Endometrial microvascular endothelial cells (primary cell): ENCODE data around the gene TMEM270. TPM values are rescaled to one million over a fixed set of nuclear protein-coding genes. Genes with fewer than 3 reads are reported as not detected.
"Not testable (repeated sequence)": the region's sequence is repeated elsewhere in the genome, so short reads cannot be mapped to it uniquely, and the experiment has no call there.

ENCODE experiments used
- in situ Hi-C: cut with HindIII; loops from 2 replicates; pipeline ENCODE4 v1.10.0; 2017; ENCODE audit warnings: low sequenced_read_pairs, low pct_unique_long_range_greater_than_20kb; ENCODE audit errors: inconsistent ontology term
- total RNA-seq: library from RNA; depleted of rRNA; stranded (reverse); fragments of >200 nt; gene quantifications from one replicate; pipeline ENCODE4 v1.2.3, GENCODE V29; 2015; ENCODE audit errors: inconsistent ontology term

Gene TMEM270, protein sequence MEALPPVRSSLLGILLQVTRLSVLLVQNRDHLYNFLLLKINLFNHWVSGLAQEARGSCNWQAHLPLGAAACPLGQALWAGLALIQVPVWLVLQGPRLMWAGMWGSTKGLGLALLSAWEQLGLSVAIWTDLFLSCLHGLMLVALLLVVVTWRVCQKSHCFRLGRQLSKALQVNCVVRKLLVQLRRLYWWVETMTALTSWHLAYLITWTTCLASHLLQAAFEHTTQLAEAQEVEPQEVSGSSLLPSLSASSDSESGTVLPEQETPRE
- not detected for total RNA-seq

DNA sequence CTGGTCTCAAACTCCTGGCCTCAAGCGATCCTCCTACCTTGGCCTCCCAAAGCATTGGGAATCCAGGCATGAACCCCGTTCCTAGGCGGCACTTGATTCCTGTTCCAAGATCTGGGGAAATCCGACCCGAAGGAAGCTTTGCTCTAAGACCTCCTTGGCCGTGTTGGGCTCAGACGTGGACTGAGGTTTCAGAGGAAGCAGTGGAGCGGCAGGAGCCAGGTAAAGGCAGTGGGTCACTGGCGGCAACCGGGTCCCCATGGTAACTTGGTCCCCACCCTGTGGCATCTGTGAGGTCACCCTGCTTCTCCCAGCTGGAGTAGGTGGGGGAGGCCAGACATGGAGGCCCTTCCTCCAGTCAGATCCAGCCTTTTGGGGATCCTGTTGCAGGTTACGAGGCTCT is at the start of gene TMEM270:
TSS of gene TMEM270 (plus strand) at position 301 of the 400 bp plus-strand sequence. CDS start at position 337, 36 bp downstream.
- in situ Hi-C loops: loop anchor here (25.0 kb wide), 1 partner anchor 326 kb away; no protein-coding TSS in a partner anchor

DNA sequence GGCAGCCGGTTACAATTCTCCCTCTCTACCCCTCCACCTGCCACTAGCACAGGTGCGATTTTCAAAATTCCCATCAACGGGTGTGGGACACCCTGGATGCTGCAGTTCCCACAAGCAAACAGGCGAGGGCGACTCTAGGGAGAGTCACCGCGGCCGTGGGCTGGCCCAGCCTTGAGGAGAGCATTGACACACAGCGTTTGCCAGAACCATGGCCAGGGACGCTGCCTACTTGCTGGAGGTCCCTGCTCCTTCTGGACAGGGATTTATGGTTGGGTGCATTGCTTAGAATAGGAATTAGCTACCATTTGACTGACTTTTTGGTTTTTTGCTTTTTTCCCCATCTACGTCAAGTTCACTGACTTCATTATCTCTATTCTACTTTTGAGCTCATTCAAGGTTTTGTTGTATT is 49.2 kb upstream of the TMEM270 start:
- in situ Hi-C loops: no loop called here

DNA sequence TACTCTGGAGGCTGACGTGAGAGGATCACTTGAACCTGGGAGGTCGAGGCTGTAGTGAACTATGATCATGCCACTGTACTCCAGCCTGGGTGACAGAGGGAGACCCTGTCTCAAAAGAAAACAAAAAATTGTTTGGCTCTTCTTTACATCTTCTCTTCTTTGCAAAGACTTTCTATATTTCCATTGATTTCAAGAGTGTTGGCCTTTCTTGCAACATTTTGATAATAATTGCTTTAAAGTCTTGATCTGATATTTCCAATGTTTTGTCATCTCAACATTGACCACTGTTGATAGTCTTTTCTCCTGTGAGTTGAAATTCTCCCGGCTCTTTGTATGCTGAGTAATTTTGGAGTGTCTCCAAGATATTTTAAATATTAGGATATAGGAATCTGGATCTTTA is 48.0 kb upstream of the TMEM270 start:
- in situ Hi-C loops: no loop called here

DNA sequence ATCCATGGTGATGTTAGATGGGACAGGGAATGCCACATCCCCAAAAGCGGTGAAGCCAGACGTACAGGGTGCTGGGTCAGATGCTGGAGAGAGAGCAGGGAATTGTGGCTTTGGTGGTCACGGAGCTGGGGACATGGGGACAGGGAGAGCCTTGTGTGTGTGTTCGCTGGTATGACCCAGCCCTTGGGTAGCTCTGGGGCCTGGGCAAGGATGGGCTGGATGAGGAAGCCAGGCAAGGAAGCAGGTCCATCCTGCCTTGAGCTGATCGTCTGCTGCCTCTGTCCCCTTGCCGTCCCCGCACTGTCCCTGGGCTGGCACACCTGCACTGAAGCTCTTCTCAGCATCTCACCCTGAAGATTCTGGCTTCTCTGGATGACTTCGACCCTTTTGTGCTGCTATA is 45.5 kb upstream of the TMEM270 start:
- in situ Hi-C loops: no loop called here

DNA sequence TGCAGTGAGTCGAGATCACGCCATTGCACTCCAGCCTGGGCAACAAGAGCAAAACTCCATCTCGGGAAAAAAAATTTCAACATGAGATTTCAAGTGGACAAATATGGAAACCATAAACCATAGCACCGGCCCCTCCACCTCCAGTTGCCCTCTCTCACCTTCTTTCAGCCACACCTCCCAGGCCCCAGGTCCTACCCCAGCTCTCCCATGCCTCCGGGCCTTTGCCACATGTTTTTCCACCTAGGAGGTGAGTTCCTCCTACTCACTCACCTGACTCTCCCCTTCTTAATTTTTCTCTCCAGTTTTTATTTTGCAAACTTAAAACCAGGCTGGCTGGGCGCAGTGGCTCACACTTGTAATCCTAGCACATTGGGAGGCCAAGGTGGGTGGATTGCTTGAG is 43.8 kb upstream of the TMEM270 start:
- in situ Hi-C loops: no loop called here

DNA sequence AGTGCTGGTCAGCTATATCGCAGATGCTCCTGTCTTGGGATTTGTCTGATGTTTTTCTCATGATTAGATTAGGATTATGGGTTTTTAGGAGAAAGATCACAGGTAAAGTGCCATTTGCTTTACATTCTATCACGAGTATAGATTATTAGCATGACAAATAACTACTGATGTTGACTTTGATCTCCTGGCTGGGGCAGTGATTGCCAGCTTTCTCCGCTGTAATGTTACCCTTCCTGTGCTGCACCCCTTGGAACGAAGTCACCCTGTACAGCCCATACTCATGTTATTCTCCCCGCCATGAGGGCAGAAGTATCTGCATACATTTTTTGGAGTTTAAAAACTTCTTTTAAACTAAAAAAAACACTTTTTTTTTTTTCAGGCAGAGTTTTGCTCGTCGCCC is 40.9 kb upstream of the TMEM270 start:
- in situ Hi-C loops: no loop called here

DNA sequence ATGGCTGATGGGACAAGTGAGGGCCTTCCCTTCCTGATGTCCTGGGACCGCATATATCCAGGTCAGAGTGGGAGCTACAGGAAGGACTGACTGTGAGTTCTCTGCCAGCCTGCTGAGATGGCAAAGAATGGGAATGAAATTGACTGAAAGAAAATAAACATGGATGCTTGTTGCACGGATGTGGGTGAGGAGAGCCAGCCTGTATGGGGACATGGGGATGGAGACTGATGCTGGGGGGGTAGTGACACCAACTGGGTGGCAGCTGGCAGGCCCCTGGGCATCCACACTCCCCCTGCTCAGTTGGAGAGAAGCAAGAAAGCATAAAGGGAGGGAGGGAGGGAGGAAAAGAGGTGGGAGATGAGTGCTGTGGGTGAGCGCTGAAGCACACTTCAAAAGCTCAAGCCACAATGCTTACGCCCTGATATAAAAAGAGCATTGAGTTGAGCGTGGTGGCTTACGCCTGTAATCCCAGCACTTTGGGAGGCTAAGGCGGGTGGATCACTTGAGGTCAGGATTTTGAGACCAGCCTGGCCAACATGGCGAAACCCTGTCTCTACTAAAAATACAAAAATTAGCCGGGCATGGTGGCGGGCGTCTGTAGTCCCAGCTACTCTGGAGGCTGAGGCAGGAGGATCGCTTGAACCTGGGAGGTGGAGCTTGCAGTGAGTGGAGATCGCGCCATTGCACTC is 39.2 kb upstream of the TMEM270 start:
- in situ Hi-C loops: not testable (repeated sequence)

DNA sequence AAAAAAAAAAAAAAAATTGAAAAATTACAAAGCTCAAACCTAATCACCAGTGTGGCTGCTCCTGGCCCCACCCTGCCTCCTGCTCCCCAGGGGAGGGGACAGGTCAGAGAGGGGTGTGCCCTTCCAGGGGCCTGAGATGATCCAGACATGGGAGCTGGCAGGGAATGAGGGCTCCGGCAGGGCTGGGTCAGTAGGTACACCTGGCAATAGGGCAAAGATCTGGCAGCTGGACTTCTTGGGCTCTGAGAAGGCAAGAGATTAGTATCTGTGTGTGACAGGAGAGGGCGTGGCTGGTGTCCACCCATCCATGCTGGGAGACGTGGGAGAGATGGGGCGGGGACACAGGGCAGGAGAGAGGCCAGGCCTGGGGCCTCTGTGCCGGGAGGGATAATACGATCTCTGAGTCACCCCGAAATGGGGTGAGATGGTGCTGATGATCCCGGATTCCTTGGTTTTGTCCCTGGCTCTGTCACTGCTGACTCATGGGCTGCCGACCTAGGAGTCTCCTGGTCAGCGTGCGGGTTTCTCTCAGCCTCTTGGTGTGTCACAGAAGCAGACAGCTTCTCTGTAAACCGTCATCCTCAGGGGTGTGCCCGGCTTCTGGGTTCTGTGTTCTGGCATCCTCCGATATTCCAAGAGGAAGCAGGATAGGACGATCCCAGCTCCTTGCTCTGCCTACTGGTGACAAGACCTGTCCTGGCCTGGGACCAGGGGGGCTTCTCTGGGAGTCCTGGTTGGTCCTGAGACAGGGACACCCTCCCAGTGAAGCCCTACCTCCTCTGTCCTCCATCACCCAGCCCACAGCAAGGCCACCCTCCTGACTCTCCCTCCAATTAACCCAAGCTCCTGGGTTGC is 38.4 kb upstream of the TMEM270 start:
- in situ Hi-C loops: no loop called here

DNA sequence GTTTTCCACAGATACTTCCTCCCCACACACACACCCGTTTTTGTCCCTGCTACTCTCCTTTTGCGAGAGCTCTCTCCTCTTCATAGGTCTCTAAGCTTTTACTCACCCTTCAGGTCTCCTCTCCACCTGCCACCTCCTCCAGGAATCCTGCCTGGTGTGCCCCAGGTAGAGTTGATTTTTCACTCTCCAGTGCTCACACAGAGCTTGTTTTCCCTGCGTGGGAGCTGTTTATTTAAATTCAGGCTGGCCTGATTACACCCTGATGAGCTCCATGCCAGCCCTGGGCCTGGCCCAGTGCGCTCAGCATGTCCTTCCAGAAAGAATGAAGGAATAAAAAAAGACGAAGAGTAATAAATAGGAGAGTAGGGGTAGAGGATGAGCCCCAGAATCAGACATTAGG is 37.7 kb upstream of the TMEM270 start:
- in situ Hi-C loops: no loop called here

DNA sequence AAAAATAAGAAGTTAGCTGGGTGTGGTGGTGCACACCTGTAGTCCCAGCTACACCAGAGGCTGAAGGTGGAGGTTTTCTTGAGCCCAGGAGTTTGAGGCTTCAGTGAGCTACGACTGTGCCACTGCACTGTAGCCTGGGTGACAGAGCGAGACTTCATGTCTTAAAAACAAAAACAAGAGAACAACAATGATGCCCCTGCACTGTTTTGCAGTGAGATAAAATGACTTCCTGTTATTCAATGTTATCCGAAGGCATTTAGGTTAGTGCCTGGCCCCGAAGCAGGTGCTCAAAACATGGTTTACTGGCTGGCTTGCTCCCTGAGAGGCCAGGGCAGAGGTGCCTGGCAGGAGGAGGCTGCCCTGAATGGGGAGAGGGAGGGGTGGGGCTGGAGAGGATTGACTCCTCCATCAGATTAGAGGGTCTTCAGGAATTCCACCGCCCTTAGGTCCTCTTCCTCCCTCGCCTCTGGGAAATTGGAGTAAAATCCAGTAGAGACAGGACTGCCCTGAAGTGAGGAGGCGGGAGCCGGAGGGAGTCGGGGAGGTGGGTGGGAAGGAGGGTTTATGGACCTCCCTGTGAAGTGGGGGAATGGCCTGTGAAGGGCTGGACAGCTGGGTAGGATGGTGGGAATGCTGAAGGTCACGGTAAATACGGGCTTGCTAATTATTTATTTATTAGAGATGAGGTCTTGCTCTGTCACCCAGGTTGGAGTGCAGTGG is 36.9 kb upstream of the TMEM270 start:
- in situ Hi-C loops: no loop called here

DNA sequence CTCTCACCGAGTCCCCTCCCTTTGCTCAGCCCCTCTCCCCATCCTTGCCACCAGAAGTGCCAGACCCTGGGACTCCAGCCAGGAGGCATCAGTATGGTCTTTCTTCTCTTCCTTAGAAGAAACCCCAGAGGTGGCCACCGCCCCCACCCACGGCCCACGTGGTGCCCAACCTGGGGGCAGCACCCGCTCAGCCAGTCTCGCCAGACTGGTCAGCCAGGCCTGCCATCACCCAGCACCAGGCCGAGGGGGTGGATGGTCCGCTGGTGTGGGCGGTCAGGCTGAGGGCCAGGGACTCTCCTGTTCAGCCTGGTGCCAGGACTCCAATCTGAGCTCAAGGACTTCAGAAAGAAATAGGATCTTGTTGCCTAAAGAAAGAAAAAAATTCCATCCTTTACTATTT is 36.0 kb upstream of the TMEM270 start:
- in situ Hi-C loops: no loop called here

DNA sequence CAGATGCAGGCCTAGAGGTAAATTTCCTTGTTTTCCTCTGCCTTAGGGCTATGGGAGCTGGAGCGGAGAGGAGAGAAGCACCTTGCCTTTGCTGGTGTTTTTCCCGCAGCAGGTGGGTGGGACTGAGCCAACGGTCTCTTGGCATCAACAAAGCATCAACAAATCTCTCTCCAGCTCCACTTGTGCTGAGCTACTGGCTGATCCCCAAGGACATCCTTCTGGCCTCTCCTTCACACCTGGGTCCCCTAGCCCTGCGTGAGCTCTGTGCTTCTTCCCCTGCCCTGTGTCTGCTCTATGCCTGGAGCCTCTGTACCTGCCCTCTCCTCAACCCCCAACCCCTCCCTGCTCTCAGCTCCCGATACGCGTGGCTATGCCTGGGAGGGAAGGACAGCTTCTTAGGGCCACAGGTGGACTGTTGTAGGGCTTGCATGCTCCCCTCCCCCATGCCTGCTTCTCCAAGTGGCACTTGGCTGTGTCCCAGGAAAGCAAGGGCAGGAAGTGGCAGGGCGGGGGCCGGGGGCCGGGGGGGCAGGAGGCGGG is 33.3 kb upstream of the TMEM270 start:
- in situ Hi-C loops: no loop called here

DNA sequence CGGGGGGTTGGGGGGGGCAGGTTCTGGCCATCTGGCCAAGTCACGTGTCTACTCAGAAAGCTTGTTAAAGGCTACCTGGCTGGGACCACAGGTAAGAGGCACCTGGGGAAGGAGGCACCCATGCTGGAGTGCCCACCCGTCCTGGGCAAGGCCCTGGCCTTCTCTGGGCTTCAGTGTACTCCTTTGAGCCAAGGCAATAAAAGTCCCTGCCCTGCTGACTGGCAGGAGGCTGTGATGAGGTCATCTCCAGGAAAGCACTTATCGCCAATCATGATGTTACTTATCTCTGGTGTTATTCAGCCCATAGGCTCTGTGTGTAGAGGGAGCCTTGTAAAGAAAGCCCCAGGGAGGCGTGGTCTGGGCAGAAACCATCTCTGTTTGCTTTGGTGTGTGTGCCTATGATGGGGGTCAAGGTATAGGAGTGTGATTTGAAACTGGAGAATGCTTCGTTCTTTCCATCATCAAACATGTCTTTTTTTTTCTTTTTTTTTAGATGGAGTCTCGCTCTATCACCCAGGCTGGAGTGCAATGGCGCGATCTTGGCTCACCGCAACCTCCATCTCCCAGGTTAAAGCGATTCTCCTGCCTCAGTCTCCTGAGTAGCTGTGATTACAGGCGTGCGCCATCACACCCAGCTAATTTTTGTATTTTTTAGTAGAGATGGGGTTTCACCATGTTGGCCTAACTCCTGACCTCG is 32.7 kb upstream of the TMEM270 start:
- in situ Hi-C loops: no loop called here

DNA sequence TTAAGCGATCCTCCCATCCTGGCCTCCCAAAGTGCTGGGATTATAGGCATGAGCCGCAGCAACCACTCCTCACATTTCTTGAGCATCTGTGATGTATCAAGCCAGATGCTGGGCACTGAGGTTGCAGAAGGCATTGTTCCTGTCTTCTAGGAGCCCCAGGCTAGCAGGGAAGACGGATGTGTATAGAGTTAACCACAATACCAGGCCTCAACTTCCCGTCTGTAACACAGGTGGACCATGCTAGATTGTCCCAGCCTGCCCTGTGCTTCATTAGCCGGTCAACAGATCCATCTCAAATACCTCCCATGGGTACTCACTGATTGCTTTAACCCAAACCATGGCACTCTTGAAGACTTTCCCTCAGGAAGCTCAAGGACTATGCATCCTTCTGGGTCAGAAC is 32.0 kb upstream of the TMEM270 start:
- in situ Hi-C loops: no loop called here

DNA sequence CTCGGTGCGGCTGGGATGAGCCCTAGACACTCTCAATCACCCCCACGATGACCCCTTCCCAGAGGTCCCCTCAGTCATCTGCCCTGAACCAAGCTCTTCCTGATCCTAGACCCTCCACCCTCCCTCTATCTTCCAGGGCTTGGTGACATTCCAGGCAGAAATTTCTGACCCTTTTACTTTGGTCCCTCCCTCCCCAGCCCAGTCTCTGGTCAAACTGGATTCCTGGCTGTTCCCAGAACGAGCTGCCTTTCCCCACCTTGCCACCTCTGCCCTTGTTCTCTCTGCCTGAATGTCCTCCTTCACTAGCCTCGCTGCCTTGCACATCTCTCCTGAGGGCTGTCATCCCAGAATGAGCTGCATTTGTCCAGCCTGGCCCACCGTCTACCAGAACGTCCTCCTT is 31.5 kb upstream of the TMEM270 start:
- in situ Hi-C loops: no loop called here

DNA sequence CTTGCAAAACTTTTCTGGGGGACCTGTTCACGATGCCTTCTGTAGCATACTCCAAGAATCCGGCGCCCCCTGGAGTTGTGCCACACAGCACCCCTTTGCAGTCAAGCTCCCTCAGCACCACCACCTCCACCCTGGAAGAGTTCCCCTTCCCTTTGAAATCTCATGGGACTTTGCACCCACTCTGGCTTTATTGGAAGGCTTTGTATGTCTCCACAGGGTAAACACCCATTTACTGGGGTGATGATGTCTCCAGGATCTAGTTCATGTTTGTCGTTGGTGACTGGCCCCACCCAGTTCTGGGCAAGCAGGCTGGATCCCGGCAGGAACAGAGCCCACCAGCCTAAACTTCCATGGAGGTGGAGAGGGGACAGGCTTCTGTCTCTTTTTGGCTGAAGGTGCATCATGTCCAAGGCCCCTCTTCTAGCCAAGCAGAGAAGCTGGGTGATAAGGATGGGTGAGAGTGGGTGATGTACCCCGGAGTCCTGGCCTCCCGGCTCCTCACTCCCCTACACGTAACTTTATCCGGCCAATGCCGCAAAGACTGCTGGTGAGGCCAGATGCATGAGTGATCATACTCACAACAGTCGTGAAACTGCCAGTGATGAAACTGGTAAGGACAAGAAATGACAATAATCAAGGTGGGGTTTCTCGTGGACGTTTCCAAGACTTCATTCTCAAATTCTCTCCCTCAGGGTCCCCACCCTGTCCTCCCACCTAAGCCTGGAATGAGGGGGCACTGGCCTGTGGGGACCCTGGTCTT is 30.9 kb upstream of the TMEM270 start:
- in situ Hi-C loops: no loop called here

DNA sequence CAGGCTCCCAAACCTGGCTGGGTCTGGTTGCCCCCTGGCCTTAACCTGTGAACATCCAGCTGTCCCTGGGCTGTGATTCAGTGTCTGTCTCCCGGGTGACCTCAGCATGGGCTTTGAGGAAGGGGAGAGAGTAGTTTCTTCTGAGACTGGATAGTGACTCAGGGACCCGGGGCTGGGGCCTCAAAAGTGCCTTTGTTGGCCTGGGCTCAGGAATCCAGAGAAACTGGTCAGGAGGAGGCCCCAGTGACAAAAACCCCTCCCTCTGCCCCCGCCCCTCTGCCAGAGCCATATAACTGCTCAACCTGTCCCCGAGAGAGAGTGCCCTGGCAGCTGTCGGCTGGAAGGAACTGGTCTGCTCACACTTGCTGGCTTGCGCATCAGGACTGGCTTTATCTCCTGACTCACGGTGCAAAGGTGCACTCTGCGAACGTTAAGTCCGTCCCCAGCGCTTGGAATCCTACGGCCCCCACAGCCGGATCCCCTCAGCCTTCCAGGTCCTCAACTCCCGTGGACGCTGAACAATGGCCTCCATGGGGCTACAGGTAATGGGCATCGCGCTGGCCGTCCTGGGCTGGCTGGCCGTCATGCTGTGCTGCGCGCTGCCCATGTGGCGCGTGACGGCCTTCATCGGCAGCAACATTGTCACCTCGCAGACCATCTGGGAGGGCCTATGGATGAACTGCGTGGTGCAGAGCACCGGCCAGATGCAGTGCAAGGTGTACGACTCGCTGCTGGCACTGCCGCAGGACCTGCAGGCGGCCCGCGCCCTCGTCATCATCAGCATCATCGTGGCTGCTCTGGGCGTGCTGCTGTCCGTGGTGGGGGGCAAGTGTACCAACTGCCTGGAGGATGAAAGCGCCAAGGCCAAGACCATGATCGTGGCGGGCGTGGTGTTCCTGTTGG is 30.0 kb upstream of the TMEM270 start, which contains the start of gene CLDN4:
TSS of gene CLDN4 (plus strand) at position 316 of the 903 bp plus-strand sequence. CDS start at position 522, 206 bp downstream.
- in situ Hi-C loops: no loop called here
